GM12801 (cell line): ENCODE data around the gene CRISPLD2.

Experiments used
- TF ChIP-seq, protein P1 (sequence below): IDR thresholded peaks from one replicate; pipeline ENCODE4 v1.5.1; 2011; ENCODE audit warnings: control low read depth; ENCODE audit not compliant: insufficient read length; ENCODE audit errors: extremely low read depth

Gene CRISPLD2

DNA sequence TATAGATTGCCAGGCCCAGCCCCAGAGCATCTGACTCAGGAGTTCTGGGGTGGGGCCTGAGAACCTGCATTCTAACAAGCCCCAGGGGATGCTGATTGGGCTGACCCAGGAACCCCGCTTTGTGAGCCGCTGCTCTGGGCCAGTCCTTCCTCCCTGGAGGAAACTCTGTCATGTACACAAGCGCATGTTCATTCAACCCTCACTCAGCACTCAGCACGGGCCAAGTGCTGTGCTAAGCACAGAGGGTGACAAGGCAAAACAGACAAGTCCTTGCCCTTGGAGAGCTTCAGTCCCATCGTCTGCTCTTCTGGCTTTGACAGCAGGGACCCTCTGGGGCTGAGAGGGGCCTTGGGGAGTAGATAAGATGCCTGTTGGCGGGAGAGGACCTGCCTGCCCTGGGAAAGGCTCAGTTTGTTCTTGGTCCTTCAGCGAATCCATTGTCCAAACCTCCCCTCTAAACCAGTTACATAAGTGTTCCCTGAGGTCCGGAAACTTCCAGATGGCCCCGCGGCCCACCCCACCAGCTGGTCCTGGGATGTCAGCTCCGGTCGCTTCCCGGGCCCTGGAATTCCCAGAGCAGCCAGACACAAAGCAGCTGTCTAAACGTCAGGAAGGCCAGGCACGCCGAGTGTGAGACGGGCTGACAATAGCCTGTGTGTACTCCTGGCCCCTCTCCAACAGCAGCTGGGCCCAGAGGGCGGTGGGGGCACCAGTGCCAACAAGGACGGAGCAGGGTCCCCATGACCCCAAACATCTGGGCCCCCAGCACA is 102.8 kb downstream of the CRISPLD2 start:
- TF ChIP-seq, protein P1, sequence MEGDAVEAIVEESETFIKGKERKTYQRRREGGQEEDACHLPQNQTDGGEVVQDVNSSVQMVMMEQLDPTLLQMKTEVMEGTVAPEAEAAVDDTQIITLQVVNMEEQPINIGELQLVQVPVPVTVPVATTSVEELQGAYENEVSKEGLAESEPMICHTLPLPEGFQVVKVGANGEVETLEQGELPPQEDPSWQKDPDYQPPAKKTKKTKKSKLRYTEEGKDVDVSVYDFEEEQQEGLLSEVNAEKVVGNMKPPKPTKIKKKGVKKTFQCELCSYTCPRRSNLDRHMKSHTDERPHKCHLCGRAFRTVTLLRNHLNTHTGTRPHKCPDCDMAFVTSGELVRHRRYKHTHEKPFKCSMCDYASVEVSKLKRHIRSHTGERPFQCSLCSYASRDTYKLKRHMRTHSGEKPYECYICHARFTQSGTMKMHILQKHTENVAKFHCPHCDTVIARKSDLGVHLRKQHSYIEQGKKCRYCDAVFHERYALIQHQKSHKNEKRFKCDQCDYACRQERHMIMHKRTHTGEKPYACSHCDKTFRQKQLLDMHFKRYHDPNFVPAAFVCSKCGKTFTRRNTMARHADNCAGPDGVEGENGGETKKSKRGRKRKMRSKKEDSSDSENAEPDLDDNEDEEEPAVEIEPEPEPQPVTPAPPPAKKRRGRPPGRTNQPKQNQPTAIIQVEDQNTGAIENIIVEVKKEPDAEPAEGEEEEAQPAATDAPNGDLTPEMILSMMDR: no peak

DNA sequence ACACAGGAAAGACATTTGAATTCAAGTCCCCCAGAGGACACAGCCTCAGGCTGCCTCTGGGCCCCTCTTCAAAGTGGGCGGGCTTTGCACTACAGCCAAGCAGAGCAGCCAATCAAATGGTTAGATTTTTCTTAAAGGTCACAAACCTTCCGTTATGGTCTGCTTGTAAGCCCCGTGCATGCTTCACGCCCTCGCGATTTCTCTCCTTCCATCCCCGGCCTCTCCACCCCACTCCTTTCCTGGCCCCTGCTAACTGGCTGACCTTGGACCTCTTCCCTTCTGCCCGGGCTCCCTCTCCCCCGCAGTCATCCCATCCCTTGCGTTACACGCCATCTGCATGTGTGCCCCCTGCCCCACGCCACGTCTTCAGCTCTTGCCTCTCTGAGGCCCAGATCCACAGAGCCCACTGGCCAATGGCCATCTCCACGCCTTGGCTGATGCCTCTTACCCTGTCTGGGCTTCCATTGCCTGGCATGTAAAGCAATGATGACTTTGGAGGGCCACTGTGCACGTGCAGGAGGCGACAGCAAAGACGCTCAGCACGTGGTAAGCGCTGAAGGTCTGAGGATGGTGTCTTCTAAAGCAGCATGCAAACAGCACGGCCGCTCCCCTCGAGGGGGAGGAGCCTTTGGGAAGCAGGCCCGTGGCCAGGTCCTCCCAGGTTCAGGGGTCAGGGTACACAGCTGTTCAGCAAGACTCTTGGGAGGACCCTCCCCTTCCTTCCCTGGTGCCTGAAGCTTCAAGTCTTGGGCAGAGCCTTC is 104.7 kb downstream of the CRISPLD2 start:
- TF ChIP-seq, protein P1: no peak

DNA sequence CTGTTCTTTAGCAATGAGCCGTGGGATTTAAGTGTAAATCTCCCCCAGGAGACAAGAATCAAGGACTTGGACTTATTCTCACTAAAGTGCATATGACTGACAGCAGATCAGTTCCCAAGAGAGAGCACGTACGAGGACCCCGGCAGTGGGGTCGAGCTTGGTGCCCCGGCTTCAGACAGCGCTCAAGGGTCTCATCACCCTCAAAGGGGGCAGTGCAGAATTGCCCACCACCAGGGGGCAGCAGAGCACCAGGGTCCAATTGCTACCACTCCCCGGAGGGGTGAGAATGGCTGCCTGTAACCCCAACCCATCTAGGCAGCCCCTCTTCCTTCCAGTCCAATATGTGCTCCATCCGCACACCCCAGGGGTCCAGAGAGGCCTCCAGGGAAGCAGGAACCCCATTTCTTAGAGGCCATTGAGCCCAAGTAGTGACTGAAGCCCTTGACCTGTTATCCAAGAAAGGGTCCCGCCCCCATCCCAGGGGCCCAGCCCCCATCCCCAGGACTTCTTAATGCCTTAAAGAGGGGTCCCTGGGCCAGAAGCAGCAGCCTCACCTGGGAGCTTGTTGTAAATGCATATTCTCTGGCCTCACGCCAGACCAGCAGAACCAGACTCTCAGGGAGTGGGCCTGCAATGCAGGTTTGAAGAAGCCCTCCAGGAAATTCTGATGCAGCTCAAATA is 105.4 kb downstream of the CRISPLD2 start:
- TF ChIP-seq, protein P1: no peak

DNA sequence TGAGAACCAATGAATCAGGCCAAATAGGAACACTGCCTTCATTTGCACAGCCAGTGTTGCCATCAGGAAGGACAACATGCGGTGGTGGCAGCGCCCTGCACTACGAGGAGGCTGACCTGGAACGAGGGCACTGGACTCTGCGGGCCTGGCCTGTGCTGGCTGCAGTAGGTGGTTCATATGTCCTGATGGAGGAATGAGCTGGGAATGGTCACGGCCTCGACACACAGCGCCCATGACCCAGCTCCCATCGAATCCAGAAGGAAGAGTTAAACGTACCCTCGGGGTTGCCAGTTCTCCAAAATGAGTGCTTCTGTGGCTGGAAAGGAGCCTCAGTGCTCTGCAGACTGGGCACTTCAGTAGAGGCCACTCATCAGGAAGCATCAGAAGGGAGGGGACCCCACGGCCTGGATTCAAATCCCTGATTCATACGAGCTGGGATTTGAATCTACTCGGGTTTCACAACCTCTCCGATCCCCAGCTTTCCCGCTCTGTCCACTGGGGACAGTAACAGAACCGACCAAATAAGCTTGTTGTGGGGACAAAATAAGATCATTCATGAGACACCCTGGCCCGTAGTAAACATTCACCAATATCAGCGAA is 106.1 kb downstream of the CRISPLD2 start:
- TF ChIP-seq, protein P1: no peak

DNA sequence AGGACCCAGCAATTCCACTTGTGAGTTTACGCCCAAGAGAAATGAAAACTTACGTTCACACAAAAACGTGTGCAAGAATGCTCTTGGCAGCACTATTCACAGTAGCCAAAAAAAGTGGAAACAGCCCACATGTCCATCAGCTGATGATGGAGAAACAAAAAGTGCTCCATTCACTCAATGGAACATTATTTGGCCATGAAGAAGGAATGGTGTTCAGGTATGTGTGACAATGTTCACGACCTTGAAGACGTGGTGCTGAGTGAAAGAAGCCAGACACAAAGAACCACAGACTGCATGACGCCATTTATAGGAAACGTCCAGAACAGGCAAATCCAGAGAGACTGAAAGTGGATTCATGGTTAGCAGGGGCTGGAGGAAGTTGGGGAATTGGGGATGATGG is 106.7 kb downstream of the CRISPLD2 start:
- TF ChIP-seq, protein P1: no peak

DNA sequence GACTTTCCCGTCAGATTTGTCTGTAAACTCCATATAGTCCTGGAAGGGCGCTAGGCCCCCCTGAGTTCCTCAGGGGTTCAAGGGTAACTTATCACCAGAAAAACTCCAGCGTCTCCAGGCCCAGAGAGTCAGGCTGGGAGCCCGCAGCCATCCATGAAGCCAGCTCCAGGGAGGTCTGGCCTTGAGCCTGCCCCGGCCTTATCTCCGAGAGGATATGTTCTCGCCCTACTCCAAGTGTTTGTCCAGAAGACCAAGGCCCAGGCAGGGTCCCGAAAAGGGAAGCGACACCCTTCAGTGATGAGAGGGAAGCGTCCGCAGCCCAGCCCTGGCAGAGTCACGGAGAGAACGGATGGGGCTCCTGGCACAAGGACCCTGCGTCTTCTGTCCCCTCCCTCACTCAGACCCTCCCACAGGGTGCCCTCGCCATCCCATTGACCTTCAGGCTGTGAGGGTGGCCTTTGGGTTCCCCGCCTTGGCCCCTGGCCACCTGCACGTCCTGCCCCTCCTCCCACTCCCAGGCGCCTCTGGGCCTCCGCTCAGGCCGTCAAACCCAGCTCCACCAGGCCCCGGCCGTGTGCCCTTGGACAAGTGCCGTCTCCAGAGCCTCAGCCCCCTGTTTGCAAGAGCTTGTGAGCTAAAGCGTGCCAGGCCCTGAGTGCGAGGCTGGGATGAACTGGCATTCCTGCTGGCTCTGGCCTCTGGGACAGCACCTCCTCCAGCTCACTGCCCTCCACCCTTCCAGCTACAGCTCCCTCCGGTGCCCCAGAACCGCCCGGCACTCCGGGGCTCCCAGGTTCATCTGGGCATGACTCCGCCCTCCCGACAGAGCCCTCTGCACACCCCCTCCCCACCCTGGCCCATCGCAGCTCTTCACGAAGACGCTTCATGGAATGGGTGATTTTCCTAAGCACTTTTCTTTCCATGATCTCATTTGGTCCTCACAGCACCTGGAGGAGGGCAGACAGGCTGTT is 108.1 kb downstream of the CRISPLD2 start:
- TF ChIP-seq, protein P1: no peak
